NCI-H446 (cell line): ENCODE data around the gene TANGO6.
"Not testable (repeated sequence)": the region's sequence is repeated elsewhere in the genome, so short reads cannot be mapped to it uniquely, and the experiment has no call there.

Experiments used
- DNase-seq, 2 experiments: peaks; one replicate each; lab custom pipeline; 2025; lab: John Stamatoyannopoulos, UW

Gene TANGO6

GRCh38 chr16:68969338-68969737 is 126.0 kb downstream of the TANGO6 start:
- DNase-seq = no peak

GRCh38 chr16:68972013-68972412 is 128.7 kb downstream of the TANGO6 start:
- DNase-seq = no peak

GRCh38 chr16:68972720-68973119 is 129.4 kb downstream of the TANGO6 start:
- DNase-seq = no peak

GRCh38 chr16:68973611-68974120 is 130.3 kb downstream of the TANGO6 start:
- no peak for DNase-seq

- DNase-seq = no peak
Observed at GRCh38 chr16:68978303-68978954, 135.1 kb downstream of the TANGO6 start.

GRCh38 chr16:68980695-68981315 is 137.5 kb downstream of the TANGO6 start:
- no peak for DNase-seq

GRCh38 chr16:68981971-68982370 is 138.6 kb downstream of the TANGO6 start:
- no peak for DNase-seq

- DNase-seq = no peak
Observed at GRCh38 chr16:68984467-68984866, 141.1 kb downstream of the TANGO6 start.

- no peak for DNase-seq
Observed at GRCh38 chr16:68985268-68985667, 141.9 kb downstream of the TANGO6 start.

- DNase-seq = no peak
Observed at GRCh38 chr16:68985855-68986254, 142.5 kb downstream of the TANGO6 start.

- no peak for DNase-seq
Observed at GRCh38 chr16:68987734-68988457, 144.6 kb downstream of the TANGO6 start.

GRCh38 chr16:68990172-68990845 is 147.0 kb downstream of the TANGO6 start:
- DNase-seq = not testable (repeated sequence)

GRCh38 chr16:68991075-68991474 is 147.7 kb downstream of the TANGO6 start:
- DNase-seq = no peak

GRCh38 chr16:68992521-68992920 is 149.2 kb downstream of the TANGO6 start:
- no peak for DNase-seq

GRCh38 chr16:68993456-68993855 is 150.1 kb downstream of the TANGO6 start:
- DNase-seq = no peak

- DNase-seq = no peak
Observed at GRCh38 chr16:68993885-68994284, 150.6 kb downstream of the TANGO6 start.

- DNase-seq = no peak
Observed at GRCh38 chr16:68994324-68994723, 151.0 kb downstream of the TANGO6 start.

- DNase-seq = peak in 1 of 2 experiments; percentile 1
Observed at GRCh38 chr16:68995011-68995504, 151.7 kb downstream of the TANGO6 start.

- no peak for DNase-seq
Observed at GRCh38 chr16:68997564-68997963, 154.2 kb downstream of the TANGO6 start.

- DNase-seq = no peak
Observed at GRCh38 chr16:68999114-68999513, 155.8 kb downstream of the TANGO6 start.

GRCh38 chr16:69003500-69003899 is 160.2 kb downstream of the TANGO6 start:
- DNase-seq = no peak

GRCh38 chr16:69005641-69006355 is 162.5 kb downstream of the TANGO6 start:
- no peak for DNase-seq
